K562 (cell line): ENCODE data around the gene PPP1R14B. TPM values are rescaled to one million over a fixed set of nuclear protein-coding genes. Genes with fewer than 3 reads are reported as not detected.

Experiments used
- ARID2 ChIP-seq: fragments of 450-650 bp; IDR thresholded peaks from 2 replicates; pipeline ENCODE4 v1.6.1; 2017; ENCODE audit warnings: antibody characterized with exemption, mild to moderate bottlenecking
- BRD9 ChIP-seq: fragments of 450-650 bp; IDR thresholded peaks from 2 replicates; pipeline ENCODE4 v1.6.1; 2018; ENCODE audit warnings: low read depth; ENCODE audit not compliant: partially characterized antibody
- EWSR1 ChIP-seq: fragments of 450-650 bp; IDR thresholded peaks from 2 replicates; pipeline ENCODE4 v1.6.1; 2018; ENCODE audit warnings: borderline replicate concordance, mild to moderate bottlenecking, low read depth, moderate library complexity; ENCODE audit not compliant: partially characterized antibody
- FOXK2 ChIP-seq, 2 experiments: fragments of 450-650 bp; IDR thresholded peaks in 1 of 2; conservative IDR thresholded peaks in 1 of 2; 2 replicates each; pipeline ENCODE4 v1.6.1; 2016; ENCODE audit warnings: low read depth in 2 of 2, mild to moderate bottlenecking in 1 of 2
- HDAC2 ChIP-seq: fragments of 450-650 bp; IDR thresholded peaks from 2 replicates; pipeline ENCODE4 v1.6.1; 2016; ENCODE audit warnings: mild to moderate bottlenecking
- HDGF ChIP-seq: fragments of 450-650 bp; IDR thresholded peaks from 2 replicates; pipeline ENCODE4 v1.6.1; 2016
- HOXB6 ChIP-seq: fragments of 250-450 bp; sonication (Bioruptor Pico); IDR thresholded peaks from 2 replicates; pipeline ENCODE4 v1.5.1; 2022; ENCODE audit warnings: mild to moderate bottlenecking, borderline replicate concordance
- MXI1 ChIP-seq: IDR thresholded peaks from 2 replicates; pipeline ENCODE4 v1.6.1; 2011; ENCODE audit warnings: low read depth, mild to moderate bottlenecking, improper control_type of control experiment, low read length
- MYC ChIP-seq, 2 experiments: fragments of 250-450 bp in 1 of 2; sonication (Bioruptor Pico) in 1 of 2; IDR thresholded peaks; 2 replicates each; pipeline versions ENCODE4 v1.5.1 to v1.6.1; 2012 to 2021; ENCODE audit warnings: low read depth in 2 of 2, borderline replicate concordance in 1 of 2, improper control_type of control experiment in 1 of 2, low read length in 1 of 2, mild to moderate bottlenecking in 1 of 2, moderate library complexity in 1 of 2
- NFYB ChIP-seq: IDR thresholded peaks from 2 replicates; pipeline ENCODE4 v1.6.1; 2011; ENCODE audit warnings: mild to moderate bottlenecking, moderate library complexity; ENCODE audit not compliant: insufficient read length; ENCODE audit errors: extremely low read depth
- POU5F1 ChIP-seq: fragments of 150-350 bp; IDR thresholded peaks from 2 replicates; pipeline ENCODE4 v1.6.1; 2014; ENCODE audit warnings: borderline replicate concordance, low read length, low read depth, mild to moderate bottlenecking; ENCODE audit not compliant: partially characterized antibody
- ZNF668 ChIP-seq: fragments of 250-450 bp; sonication (Bioruptor Pico); IDR thresholded peaks from 2 replicates; pipeline ENCODE4 v1.8.0; 2022; ENCODE audit warnings: mild to moderate bottlenecking, inconsistent platforms
- polyA plus RNA-seq, 8 experiments: library from polyadenylated mRNA; depleted of rRNA in 4 of 8; stranded (reverse) in 5 of 8; unstranded in 3 of 8; fragments of >200 nt; fragmentation: Nextera tagmentation in 2 of 8; fragmentation: Illumina TruSeq in 1 of 8; extraction: Ambion mirVana in 2 of 8; extraction: Trizol in 1 of 8; gene quantifications; 2 replicates each; pipeline versions ENCODE4 v1.2.1 to v1.2.3, GENCODE V29; 2011 to 2014; ENCODE audit warnings: inconsistent platforms in 1 of 8, missing spikeins in 1 of 8
- total RNA-seq, 7 experiments: library from RNA; depleted of rRNA in 6 of 7; stranded (reverse); fragments of >200 nt in 6 of 7; fragmentation: Illumina TruSeq in 2 of 7; extraction: Trizol in 2 of 7; gene quantifications; 2 replicates each; pipeline versions ENCODE4 v1.2.1 to v1.2.3, GENCODE V29; 2011 to 2021; ENCODE audit warnings: low replicate concordance in 1 of 7
- TF ChIP-seq, protein P1 (sequence below): sonication (generic); formaldehyde crosslinking; IDR thresholded peaks from 2 replicates; pipeline ENCODE4 v1.8.0; 2023; ENCODE audit warnings: mild to moderate bottlenecking, missing genetic modification reagents
- TF ChIP-seq, protein P2 (sequence below): fragments of 450-650 bp; formaldehyde crosslinking; IDR thresholded peaks from 2 replicates; pipeline ENCODE4 v1.4.0; 2020; ENCODE audit warnings: mild to moderate bottlenecking, moderate library complexity
- TF ChIP-seq, protein P3 (sequence below): fragments of 250-450 bp; sonication (Bioruptor Pico); IDR thresholded peaks from 2 replicates; pipeline ENCODE4 v1.4.0; 2020; ENCODE audit warnings: mild to moderate bottlenecking
- TF ChIP-seq, protein P4 (sequence below): sonication (generic); formaldehyde crosslinking; IDR thresholded peaks from 2 replicates; pipeline ENCODE4 v1.8.1; 2022; ENCODE audit warnings: missing genetic modification reagents
- TF ChIP-seq, protein P5 (sequence below): sonication (generic); formaldehyde crosslinking; IDR thresholded peaks from 2 replicates; pipeline ENCODE4 v1.9.0; 2022; ENCODE audit warnings: mild to moderate bottlenecking, missing genetic modification reagents

The PPP1R14B gene
- total and polyA plus RNA-seq, 9 of the 15 experiments (the other 6 are each of a cell fraction or from before 2014, with no cell fraction given): 7.7 to 566 (median 212) TPM

DNA sequence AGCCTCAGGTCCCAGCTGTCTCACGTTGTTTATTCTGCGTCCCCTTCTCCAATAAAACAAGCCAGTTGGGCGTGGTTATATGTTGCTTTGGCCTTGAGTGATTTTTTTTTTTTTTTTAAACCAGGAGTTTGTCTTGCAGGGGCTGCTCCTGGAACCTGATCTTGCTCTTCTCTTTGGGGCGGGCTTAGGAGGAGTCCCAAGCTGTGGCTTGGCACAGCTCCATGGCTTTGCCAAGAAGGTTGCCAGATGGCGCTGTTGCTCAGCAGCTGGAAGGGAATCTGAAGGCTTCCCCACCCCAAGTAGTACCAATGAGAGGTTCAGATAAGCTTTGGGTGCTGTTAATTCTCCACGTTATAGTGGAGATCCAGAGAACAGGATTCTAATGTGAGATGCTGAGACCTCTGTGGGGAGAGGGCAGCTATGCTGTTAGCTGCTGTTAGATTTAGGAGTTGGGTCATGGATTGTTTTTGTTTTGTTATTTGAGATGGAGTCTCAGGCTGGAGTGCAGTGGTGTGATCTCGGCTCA lies 42.2 kb downstream of the PPP1R14B start (continued):
- TF ChIP-seq, protein P1, sequence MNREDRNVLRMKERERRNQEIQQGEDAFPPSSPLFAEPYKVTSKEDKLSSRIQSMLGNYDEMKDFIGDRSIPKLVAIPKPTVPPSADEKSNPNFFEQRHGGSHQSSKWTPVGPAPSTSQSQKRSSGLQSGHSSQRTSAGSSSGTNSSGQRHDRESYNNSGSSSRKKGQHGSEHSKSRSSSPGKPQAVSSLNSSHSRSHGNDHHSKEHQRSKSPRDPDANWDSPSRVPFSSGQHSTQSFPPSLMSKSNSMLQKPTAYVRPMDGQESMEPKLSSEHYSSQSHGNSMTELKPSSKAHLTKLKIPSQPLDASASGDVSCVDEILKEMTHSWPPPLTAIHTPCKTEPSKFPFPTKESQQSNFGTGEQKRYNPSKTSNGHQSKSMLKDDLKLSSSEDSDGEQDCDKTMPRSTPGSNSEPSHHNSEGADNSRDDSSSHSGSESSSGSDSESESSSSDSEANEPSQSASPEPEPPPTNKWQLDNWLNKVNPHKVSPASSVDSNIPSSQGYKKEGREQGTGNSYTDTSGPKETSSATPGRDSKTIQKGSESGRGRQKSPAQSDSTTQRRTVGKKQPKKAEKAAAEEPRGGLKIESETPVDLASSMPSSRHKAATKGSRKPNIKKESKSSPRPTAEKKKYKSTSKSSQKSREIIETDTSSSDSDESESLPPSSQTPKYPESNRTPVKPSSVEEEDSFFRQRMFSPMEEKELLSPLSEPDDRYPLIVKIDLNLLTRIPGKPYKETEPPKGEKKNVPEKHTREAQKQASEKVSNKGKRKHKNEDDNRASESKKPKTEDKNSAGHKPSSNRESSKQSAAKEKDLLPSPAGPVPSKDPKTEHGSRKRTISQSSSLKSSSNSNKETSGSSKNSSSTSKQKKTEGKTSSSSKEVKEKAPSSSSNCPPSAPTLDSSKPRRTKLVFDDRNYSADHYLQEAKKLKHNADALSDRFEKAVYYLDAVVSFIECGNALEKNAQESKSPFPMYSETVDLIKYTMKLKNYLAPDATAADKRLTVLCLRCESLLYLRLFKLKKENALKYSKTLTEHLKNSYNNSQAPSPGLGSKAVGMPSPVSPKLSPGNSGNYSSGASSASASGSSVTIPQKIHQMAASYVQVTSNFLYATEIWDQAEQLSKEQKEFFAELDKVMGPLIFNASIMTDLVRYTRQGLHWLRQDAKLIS (CRISPR knock-in tag): no peak
- TF ChIP-seq ZNF668 (CRISPR knock-in tag) (no peak), MYC (IDR thresholded peaks at IDR 0.05; ENCODE audit: low read depth, low read length) (peak; percentile 77), MYC (CRISPR knock-in tag; IDR thresholded peaks at IDR 0.05; ENCODE audit: borderline replicate concordance, low read depth) (no peak), POU5F1 (no peak), MXI1 (0 out of 2 replicates have a peak, but pooled peaks have one; percentile 31), HDGF (0 out of 2 replicates have a peak, but pooled peaks have one; percentile 30), BRD9 (peak; percentile 52), ARID2 (peak; percentile 64; the same call in 1 of the 2 replicates), HOXB6 (CRISPR knock-in tag) (no peak), HDAC2 (no peak), EWSR1 (no peak), FOXK2 (conservative IDR thresholded peaks at IDR 0.05 in 1 of 2, IDR thresholded peaks at IDR 0.05 in 1 of 2; ENCODE audit: low read depth in 2 of 2) (0 out of 4 replicates have a peak, but pooled peaks of 1 of the 2 experiments have one; percentile 10), NFYB (no peak)
- TF ChIP-seq, protein P2, sequence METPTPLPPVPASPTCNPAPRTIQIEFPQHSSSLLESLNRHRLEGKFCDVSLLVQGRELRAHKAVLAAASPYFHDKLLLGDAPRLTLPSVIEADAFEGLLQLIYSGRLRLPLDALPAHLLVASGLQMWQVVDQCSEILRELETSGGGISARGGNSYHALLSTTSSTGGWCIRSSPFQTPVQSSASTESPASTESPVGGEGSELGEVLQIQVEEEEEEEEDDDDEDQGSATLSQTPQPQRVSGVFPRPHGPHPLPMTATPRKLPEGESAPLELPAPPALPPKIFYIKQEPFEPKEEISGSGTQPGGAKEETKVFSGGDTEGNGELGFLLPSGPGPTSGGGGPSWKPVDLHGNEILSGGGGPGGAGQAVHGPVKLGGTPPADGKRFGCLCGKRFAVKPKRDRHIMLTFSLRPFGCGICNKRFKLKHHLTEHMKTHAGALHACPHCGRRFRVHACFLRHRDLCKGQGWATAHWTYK (CRISPR knock-in tag): no peak
- TF ChIP-seq, protein P3, sequence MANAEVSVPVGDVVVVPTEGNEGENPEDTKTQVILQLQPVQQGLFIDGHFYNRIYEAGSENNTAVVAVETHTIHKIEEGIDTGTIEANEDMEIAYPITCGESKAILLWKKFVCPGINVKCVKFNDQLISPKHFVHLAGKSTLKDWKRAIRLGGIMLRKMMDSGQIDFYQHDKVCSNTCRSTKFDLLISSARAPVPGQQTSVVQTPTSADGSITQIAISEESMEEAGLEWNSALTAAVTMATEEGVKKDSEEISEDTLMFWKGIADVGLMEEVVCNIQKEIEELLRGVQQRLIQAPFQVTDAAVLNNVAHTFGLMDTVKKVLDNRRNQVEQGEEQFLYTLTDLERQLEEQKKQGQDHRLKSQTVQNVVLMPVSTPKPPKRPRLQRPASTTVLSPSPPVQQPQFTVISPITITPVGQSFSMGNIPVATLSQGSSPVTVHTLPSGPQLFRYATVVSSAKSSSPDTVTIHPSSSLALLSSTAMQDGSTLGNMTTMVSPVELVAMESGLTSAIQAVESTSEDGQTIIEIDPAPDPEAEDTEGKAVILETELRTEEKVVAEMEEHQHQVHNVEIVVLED (CRISPR knock-in tag): no peak
- TF ChIP-seq, protein P4, sequence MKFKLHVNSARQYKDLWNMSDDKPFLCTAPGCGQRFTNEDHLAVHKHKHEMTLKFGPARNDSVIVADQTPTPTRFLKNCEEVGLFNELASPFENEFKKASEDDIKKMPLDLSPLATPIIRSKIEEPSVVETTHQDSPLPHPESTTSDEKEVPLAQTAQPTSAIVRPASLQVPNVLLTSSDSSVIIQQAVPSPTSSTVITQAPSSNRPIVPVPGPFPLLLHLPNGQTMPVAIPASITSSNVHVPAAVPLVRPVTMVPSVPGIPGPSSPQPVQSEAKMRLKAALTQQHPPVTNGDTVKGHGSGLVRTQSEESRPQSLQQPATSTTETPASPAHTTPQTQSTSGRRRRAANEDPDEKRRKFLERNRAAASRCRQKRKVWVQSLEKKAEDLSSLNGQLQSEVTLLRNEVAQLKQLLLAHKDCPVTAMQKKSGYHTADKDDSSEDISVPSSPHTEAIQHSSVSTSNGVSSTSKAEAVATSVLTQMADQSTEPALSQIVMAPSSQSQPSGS (CRISPR knock-in tag): no peak
- TF ChIP-seq, protein P5, sequence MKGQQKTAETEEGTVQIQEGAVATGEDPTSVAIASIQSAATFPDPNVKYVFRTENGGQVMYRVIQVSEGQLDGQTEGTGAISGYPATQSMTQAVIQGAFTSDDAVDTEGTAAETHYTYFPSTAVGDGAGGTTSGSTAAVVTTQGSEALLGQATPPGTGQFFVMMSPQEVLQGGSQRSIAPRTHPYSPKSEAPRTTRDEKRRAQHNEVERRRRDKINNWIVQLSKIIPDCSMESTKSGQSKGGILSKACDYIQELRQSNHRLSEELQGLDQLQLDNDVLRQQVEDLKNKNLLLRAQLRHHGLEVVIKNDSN: no peak
